DOHH2 (cell line): Measurements from ENCODE around the gene UCMA.

Source experiments
- EZH2phosphoT487 ChIP-seq: fragments of 200-600 bp; sonication (generic); IDR thresholded peaks from 2 replicates; pipeline ENCODE4 v1.6.1; 2017; ENCODE audit warnings: borderline replicate concordance, mild to moderate bottlenecking, antibody characterized with exemption, low read length, moderate library complexity, mixed read lengths
- TF ChIP-seq, protein P1 (sequence below): fragments of 200-600 bp; sonication (generic); IDR thresholded peaks from one replicate; pipeline ENCODE4 v1.5.1; 2014; ENCODE audit warnings: antibody characterized with exemption, mild to moderate bottlenecking, low read depth, low read length; ENCODE audit not compliant: poor library complexity, severe bottlenecking

DNA sequence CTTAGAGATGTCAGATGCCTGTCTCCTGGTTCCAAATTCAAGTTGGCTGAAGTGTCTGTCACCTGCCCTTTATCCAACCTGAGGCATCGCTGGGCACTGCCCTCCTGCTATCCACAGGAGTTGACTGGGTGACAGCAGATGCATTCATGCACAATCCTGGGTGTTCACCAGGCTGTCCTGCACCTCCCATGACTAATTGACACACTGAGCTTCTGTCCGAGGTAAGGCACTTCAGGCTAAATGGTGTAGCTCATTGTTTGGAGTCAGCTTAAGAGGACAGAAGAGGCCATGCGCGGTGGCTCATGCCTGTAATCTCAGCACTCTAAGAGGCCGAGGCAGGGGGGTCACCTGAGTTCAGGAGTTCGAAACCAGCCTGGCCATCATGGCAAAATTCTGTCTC, 2.4 kb downstream of the UCMA start:
- TF ChIP-seq, protein P1, sequence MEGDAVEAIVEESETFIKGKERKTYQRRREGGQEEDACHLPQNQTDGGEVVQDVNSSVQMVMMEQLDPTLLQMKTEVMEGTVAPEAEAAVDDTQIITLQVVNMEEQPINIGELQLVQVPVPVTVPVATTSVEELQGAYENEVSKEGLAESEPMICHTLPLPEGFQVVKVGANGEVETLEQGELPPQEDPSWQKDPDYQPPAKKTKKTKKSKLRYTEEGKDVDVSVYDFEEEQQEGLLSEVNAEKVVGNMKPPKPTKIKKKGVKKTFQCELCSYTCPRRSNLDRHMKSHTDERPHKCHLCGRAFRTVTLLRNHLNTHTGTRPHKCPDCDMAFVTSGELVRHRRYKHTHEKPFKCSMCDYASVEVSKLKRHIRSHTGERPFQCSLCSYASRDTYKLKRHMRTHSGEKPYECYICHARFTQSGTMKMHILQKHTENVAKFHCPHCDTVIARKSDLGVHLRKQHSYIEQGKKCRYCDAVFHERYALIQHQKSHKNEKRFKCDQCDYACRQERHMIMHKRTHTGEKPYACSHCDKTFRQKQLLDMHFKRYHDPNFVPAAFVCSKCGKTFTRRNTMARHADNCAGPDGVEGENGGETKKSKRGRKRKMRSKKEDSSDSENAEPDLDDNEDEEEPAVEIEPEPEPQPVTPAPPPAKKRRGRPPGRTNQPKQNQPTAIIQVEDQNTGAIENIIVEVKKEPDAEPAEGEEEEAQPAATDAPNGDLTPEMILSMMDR: no peak
- no peak for TF ChIP-seq EZH2phosphoT487
